Measurements from ENCODE around the gene TMEM175.

DNA sequence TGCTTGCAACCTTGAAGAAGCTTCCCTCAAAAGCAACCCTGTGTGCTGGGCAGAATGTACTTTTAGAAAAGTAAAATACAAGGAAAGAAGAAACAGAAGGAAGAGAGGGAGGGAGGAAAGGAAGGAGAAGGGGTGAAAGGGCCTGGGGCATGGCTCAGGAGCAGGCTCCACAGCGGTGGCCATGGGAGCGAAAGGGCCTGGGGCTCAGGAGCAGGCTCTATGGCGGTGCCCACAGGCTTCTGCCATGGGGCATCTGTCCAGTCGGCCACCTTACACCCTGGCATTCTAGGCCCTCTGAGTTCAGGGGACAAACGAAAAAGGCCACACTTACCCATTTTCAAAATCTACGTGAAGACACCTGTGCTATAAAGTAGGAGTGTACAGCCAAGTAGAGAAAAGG is 31.5 kb upstream of the TMEM175 start:
- no peak for TF ChIP-seq ZNF562 (CRISPR knock-in tag; IDR thresholded peaks at IDR 0.05; ENCODE audit: borderline replicate concordance)
- TF ChIP-seq MAFK (conservative IDR thresholded peaks at IDR 0.05 in 1 of 2, IDR thresholded peaks at IDR 0.05 in 1 of 2; ENCODE audit: low read length in 2 of 2), result no peak
- TF ChIP-seq ZSCAN9 (CRISPR knock-in tag; IDR thresholded peaks at IDR 0.05; ENCODE audit: borderline replicate concordance), result no peak
- TF ChIP-seq REPIN1 (CRISPR knock-in tag; IDR thresholded peaks at IDR 0.05; ENCODE audit: borderline replicate concordance, low read depth), result no peak
- no peak for TF ChIP-seq BHLHE40 (IDR thresholded peaks at IDR 0.05; ENCODE audit: low read length)
- TF ChIP-seq POLR2A (IDR thresholded peaks at IDR 0.05; ENCODE audit: insufficient read depth in 1 of 2, low read depth in 2 of 2, low read length in 2 of 2), result no peak
- no peak for TF ChIP-seq CBFB (CRISPR knock-in tag; IDR thresholded peaks at IDR 0.05)
- TF ChIP-seq EP300 (IDR thresholded peaks at IDR 0.05; ENCODE audit: low read depth in 2 of 2, low read length in 2 of 2), result no peak
- TF ChIP-seq EP300 (CRISPR knock-in tag; IDR thresholded peaks at IDR 0.05; ENCODE audit: borderline replicate concordance), result no peak
- no peak for TF ChIP-seq ZNF274 (CRISPR knock-in tag; IDR thresholded peaks at IDR 0.05)
- TF ChIP-seq, protein P1, sequence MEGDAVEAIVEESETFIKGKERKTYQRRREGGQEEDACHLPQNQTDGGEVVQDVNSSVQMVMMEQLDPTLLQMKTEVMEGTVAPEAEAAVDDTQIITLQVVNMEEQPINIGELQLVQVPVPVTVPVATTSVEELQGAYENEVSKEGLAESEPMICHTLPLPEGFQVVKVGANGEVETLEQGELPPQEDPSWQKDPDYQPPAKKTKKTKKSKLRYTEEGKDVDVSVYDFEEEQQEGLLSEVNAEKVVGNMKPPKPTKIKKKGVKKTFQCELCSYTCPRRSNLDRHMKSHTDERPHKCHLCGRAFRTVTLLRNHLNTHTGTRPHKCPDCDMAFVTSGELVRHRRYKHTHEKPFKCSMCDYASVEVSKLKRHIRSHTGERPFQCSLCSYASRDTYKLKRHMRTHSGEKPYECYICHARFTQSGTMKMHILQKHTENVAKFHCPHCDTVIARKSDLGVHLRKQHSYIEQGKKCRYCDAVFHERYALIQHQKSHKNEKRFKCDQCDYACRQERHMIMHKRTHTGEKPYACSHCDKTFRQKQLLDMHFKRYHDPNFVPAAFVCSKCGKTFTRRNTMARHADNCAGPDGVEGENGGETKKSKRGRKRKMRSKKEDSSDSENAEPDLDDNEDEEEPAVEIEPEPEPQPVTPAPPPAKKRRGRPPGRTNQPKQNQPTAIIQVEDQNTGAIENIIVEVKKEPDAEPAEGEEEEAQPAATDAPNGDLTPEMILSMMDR (CRISPR knock-in tag; IDR thresholded peaks at IDR 0.05), result no peak
- TF ChIP-seq KLF11 (CRISPR knock-in tag; IDR thresholded peaks at IDR 0.05), result no peak
- TF ChIP-seq, protein P2, sequence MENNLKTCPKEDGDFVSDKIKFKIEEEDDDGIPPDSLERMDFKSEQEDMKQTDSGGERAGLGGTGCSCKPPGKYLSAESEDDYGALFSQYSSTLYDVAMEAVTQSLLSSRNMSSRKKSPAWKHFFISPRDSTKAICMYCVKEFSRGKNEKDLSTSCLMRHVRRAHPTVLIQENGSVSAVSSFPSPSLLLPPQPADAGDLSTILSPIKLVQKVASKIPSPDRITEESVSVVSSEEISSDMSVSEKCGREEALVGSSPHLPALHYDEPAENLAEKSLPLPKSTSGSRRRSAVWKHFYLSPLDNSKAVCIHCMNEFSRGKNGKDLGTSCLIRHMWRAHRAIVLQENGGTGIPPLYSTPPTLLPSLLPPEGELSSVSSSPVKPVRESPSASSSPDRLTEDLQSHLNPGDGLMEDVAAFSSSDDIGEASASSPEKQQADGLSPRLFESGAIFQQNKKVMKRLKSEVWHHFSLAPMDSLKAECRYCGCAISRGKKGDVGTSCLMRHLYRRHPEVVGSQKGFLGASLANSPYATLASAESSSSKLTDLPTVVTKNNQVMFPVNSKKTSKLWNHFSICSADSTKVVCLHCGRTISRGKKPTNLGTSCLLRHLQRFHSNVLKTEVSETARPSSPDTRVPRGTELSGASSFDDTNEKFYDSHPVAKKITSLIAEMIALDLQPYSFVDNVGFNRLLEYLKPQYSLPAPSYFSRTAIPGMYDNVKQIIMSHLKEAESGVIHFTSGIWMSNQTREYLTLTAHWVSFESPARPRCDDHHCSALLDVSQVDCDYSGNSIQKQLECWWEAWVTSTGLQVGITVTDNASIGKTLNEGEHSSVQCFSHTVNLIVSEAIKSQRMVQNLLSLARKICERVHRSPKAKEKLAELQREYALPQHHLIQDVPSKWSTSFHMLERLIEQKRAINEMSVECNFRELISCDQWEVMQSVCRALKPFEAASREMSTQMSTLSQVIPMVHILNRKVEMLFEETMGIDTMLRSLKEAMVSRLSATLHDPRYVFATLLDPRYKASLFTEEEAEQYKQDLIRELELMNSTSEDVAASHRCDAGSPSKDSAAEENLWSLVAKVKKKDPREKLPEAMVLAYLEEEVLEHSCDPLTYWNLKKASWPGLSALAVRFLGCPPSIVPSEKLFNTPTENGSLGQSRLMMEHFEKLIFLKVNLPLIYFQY (CRISPR knock-in tag; IDR thresholded peaks at IDR 0.05; ENCODE audit: borderline replicate concordance), result no peak

Measured in HepG2 (cell line).